HL-60 (cell line): ENCODE data around the gene TTLL1.

Source experiments
- DNase-seq, 2 experiments: peaks; one replicate each; pipeline ENCODE4 v3.0.0-alpha.2; 2010 to 2020; ENCODE audit warnings: low read depth in 1 of 2, low spot score in 1 of 2
- H3K27ac ChIP-seq: fragments of 250-450 bp; sonication (Bioruptor Pico); replicated peaks from 2 replicates; pipeline ENCODE4 v1.5.1; 2020; ENCODE audit warnings: mild to moderate bottlenecking, moderate library complexity
- H3K27me3 ChIP-seq: fragments of 250-450 bp; sonication (Bioruptor Pico); 2 replicates; pipeline ENCODE4 v1.5.1; 2021; ENCODE audit warnings: mild to moderate bottlenecking, moderate library complexity; ENCODE audit not compliant: insufficient read depth, poor library complexity, severe bottlenecking
- H3K4me3 ChIP-seq: replicated peaks from 2 replicates; pipeline ENCODE4 v1.5.1; 2011; ENCODE audit warnings: mild to moderate bottlenecking, control low read depth, low read length; ENCODE audit not compliant: insufficient read depth
- GABPA ChIP-seq: IDR thresholded peaks from 2 replicates; pipeline ENCODE4 v1.6.1; 2012; ENCODE audit warnings: low read depth
- POLR2AphosphoS5 ChIP-seq: IDR thresholded peaks from 2 replicates; pipeline ENCODE4 v1.6.1; 2012; ENCODE audit warnings: low read depth
- SPI1 ChIP-seq: IDR thresholded peaks from 2 replicates; pipeline ENCODE4 v1.6.1; 2012; ENCODE audit warnings: low read depth, mild to moderate bottlenecking, borderline replicate concordance
- TF ChIP-seq, protein P1 (sequence below): IDR thresholded peaks from one replicate; pipeline ENCODE4 v1.5.1; 2011; ENCODE audit warnings: low read length, control low read depth, inconsistent platforms; ENCODE audit not compliant: insufficient read depth
- TF ChIP-seq, protein P2 (sequence below): IDR thresholded peaks from 2 replicates; pipeline ENCODE4 v1.6.1; 2012; ENCODE audit warnings: low read depth; ENCODE audit not compliant: insufficient replicate concordance

The TTLL1 gene

GRCh38 chr22:43090130-43090789 is 1.1 kb upstream of the TTLL1 start:
- H3K27me3 ChIP-seq, result no peaks in the 10 kb centered on the region
- peak; percentile 86 to 89 for DNase-seq
- TF ChIP-seq, protein P1, sequence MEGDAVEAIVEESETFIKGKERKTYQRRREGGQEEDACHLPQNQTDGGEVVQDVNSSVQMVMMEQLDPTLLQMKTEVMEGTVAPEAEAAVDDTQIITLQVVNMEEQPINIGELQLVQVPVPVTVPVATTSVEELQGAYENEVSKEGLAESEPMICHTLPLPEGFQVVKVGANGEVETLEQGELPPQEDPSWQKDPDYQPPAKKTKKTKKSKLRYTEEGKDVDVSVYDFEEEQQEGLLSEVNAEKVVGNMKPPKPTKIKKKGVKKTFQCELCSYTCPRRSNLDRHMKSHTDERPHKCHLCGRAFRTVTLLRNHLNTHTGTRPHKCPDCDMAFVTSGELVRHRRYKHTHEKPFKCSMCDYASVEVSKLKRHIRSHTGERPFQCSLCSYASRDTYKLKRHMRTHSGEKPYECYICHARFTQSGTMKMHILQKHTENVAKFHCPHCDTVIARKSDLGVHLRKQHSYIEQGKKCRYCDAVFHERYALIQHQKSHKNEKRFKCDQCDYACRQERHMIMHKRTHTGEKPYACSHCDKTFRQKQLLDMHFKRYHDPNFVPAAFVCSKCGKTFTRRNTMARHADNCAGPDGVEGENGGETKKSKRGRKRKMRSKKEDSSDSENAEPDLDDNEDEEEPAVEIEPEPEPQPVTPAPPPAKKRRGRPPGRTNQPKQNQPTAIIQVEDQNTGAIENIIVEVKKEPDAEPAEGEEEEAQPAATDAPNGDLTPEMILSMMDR, result peak; percentile 45
- no peak for TF ChIP-seq POLR2AphosphoS5
- no peak for TF ChIP-seq GABPA
- TF ChIP-seq SPI1, result peak; percentile 72; the same call in 1 of the 2 replicates
- TF ChIP-seq, protein P2, sequence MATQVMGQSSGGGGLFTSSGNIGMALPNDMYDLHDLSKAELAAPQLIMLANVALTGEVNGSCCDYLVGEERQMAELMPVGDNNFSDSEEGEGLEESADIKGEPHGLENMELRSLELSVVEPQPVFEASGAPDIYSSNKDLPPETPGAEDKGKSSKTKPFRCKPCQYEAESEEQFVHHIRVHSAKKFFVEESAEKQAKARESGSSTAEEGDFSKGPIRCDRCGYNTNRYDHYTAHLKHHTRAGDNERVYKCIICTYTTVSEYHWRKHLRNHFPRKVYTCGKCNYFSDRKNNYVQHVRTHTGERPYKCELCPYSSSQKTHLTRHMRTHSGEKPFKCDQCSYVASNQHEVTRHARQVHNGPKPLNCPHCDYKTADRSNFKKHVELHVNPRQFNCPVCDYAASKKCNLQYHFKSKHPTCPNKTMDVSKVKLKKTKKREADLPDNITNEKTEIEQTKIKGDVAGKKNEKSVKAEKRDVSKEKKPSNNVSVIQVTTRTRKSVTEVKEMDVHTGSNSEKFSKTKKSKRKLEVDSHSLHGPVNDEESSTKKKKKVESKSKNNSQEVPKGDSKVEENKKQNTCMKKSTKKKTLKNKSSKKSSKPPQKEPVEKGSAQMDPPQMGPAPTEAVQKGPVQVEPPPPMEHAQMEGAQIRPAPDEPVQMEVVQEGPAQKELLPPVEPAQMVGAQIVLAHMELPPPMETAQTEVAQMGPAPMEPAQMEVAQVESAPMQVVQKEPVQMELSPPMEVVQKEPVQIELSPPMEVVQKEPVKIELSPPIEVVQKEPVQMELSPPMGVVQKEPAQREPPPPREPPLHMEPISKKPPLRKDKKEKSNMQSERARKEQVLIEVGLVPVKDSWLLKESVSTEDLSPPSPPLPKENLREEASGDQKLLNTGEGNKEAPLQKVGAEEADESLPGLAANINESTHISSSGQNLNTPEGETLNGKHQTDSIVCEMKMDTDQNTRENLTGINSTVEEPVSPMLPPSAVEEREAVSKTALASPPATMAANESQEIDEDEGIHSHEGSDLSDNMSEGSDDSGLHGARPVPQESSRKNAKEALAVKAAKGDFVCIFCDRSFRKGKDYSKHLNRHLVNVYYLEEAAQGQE, result no peak
- no peak overlapping the region for H3K4me3 ChIP-seq
- 0 out of 2 replicates have a peak overlapping the region, but pooled peaks have one; percentile 59 for H3K27ac ChIP-seq

DNA sequence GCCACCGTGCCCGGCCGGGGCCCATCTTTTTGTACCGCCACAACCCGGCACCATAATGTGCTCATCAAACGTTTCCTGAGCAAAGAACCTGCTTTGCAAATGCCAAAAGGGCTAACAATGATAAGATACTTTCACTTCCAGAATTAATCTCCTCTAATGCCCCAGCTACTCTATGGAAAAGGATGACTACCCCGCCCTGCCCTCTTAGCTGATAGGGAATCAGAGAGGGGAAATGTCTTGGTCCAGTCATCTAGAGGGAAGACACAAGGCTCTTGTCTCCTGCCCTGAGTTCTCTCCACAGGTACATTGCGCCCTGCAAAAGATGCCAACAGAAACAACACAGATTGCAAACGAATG is 586 bp downstream of the TTLL1 start:
- no peak for DNase-seq
- TF ChIP-seq SPI1, result no peak
- TF ChIP-seq, protein P1, result no peak
- TF ChIP-seq, protein P2, result no peak
- H3K4me3 ChIP-seq, result peak overlapping the region; percentile 96
- H3K27ac ChIP-seq, result peak overlapping the region; percentile 21
- H3K27me3 ChIP-seq, result no peaks in the 10 kb centered on the region

DNA sequence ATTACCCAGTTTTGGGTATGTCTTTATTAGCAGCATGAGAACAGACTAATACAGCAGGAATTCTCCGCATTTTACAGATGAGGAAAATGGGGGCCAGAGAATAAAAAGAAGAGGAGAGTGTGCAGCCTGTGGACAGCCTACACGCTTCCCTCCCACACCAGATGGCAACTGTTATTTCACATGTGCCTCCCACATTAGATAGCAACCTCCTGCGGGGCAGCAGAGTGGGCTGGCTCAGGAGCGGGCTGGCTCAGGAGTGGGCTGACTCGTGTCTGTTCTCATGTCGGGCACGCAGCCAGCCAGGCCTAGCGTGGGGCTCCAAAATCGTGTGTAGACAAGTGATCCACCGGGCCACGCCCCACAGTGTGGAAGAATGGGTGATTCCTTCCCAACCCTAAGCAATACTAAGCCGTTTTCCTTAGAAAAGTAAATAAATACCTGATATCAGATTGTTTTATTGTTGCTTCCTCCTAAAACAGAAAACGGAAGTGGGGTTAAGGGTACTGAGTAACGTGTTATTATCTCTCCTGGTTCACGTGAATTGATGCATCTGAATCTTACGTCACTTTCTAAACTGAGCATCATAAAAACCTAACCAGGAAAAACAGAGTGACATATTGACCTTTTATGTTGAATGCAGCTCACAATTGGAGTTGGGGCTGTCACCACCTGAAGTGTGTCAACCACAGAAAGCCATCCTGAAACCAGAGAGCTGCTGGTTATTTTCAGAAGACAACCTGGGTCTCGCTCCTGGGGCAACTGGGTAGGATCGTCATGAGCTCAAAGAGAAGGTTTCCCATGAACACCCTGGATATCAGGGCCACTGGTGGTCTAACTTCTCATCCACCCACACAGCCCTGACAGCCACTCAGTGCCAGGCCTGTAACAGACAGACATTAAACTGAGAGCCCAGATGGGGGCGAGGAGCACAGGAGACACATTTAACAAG is 3.3 kb downstream of the TTLL1 start:
- no peak for DNase-seq
- TF ChIP-seq, protein P2, result no peak
- TF ChIP-seq POLR2AphosphoS5 (no peak), GABPA (no peak), SPI1 (peak; percentile 62)
- TF ChIP-seq, protein P1, result no peak
- H3K27ac ChIP-seq, result no peak overlapping the region
- no peak overlapping the region for H3K4me3 ChIP-seq
- H3K27me3 ChIP-seq, result no peaks in the 10 kb centered on the region
